Astrocyte of the cerebellum (primary cell): Measurements from ENCODE around the gene TSPAN2.

Experiments used
- DNase-seq: peaks from one replicate; pipeline ENCODE4 v3.0.0-alpha.2; 2011; ENCODE audit warnings: low read depth
- H3K4me3 ChIP-seq: 2 replicates; pipeline ENCODE4 v1.5.1; 2011; ENCODE audit warnings: mild to moderate bottlenecking, low read depth, low read length, moderate library complexity
- in situ Hi-C: cut with HindIII; loops from 2 replicates; pipeline ENCODE4 v1.10.0; 2017; ENCODE audit warnings: low sequenced_read_pairs
- TF ChIP-seq, protein P1 (sequence below): IDR thresholded peaks from 2 replicates; pipeline ENCODE4 v1.5.1; 2012; ENCODE audit warnings: low read length, low read depth, moderate library complexity, mild to moderate bottlenecking; ENCODE audit errors: missing control alignments

The TSPAN2 gene

DNA sequence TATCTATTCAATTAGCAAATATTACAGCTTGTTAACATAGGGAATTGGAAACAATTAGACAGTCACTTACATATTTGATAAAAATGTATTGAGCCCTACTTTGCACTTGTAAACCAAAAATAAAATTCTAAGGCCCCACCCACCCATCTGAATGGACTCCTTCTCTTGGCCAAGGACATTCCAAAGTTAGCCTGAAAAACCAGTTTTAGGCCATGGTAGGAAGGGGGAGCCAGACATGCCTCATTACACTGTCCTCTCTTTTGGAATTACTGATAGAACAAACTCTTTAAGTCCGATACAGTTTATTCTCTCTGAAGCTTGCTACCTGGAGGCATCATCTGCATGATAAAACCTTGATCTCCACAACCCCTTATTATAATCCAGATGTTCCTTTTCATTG, 28.0 kb upstream of the TSPAN2 start:
- in situ Hi-C loops = no loop called here
- no peak for DNase-seq
- TF ChIP-seq, protein P1, sequence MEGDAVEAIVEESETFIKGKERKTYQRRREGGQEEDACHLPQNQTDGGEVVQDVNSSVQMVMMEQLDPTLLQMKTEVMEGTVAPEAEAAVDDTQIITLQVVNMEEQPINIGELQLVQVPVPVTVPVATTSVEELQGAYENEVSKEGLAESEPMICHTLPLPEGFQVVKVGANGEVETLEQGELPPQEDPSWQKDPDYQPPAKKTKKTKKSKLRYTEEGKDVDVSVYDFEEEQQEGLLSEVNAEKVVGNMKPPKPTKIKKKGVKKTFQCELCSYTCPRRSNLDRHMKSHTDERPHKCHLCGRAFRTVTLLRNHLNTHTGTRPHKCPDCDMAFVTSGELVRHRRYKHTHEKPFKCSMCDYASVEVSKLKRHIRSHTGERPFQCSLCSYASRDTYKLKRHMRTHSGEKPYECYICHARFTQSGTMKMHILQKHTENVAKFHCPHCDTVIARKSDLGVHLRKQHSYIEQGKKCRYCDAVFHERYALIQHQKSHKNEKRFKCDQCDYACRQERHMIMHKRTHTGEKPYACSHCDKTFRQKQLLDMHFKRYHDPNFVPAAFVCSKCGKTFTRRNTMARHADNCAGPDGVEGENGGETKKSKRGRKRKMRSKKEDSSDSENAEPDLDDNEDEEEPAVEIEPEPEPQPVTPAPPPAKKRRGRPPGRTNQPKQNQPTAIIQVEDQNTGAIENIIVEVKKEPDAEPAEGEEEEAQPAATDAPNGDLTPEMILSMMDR = no peak
- no peak overlapping the region for H3K4me3 ChIP-seq

DNA sequence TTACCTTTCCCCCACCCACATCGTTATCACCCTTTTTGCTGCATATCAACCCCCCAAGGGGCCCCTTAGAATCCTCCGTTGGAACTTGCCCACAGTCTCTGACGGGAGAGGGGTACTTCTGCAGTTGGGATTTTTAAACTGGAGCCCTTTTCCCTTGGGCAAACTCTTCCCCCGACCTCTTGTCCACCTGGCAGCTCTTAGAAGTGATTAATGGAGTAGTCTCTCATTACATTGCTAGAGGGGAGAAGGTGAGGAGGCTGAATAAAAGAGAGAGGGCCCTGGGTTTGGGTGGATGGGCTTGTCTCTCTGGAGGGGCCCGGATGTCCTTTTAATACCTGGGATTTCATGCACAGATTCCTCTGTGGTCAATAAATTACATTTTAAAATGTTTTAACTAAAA, 27.2 kb upstream of the TSPAN2 start:
- in situ Hi-C loops = no loop called here
- H3K4me3 ChIP-seq = no peak overlapping the region
- TF ChIP-seq, protein P1 = no peak
- DNase-seq = no peak

DNA sequence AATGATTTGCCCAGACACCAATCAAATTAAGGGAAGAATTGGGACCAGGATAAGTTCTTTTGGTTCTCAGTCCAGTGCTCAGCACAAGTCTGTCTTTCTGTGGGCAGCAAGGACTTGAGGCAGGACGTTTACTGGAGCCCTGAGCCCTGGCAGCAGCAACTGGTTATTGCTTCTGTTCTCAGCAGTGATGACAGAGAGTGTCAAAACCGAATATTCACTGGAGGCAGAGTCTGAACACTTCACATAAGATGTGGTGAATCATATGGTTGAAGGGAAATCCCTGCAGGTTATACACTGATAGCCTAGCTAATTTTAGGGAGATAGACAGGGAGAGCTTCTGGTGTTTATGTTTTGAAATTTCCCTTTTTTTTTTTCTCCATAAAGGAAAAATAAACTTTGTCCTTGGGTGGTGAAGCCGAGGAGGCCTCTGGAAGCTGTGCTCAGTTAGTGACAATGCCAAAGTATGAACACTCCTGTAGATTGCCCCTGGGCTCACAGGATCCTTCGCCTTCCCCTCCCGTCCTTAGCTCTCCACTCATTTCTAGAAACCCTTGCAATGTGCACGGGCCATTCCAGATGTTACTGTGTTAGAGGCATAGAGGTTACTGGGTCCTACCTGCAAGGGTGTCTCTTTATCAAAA, 26.3 kb upstream of the TSPAN2 start:
- no peak for DNase-seq
- in situ Hi-C loops = no loop called here
- H3K4me3 ChIP-seq = no peak overlapping the region
- TF ChIP-seq, protein P1 = no peak

GRCh38 chr1:115114308-115114707, 25.0 kb upstream of the TSPAN2 start:
- no peak overlapping the region for H3K4me3 ChIP-seq
- in situ Hi-C loops = loop anchor here (5.0 kb wide), 1 partner anchor 127 kb away; no protein-coding TSS in a partner anchor
- no peak for DNase-seq
- TF ChIP-seq, protein P1 = no peak

DNA sequence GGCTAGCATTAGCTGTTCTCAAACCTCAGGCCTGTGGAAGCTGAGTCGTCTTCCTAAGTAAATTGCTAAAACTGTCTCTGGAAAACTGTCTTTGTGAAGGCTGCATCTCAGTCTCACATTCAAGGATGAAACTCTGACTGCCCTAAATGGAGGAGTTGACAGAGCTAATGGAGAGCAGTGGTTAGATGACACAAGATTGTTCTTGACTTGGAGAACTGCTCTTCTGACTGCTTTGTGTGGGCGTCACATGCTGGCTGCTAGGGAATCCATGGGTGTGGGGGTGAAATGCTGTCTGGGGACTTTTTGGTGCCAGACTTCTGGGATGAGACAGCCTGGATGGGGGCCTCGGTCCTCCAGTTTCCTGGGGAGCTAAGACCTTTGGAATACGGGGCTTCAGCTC, 24.5 kb upstream of the TSPAN2 start:
- DNase-seq = no peak
- no peak overlapping the region for H3K4me3 ChIP-seq
- in situ Hi-C loops = loop anchor here (5.0 kb wide), 1 partner anchor 126 kb away; no protein-coding TSS in a partner anchor
- TF ChIP-seq, protein P1 = no peak

- DNase-seq = no peak
- in situ Hi-C loops = loop anchor here (5.0 kb wide), 1 partner anchor 125 kb away; no protein-coding TSS in a partner anchor
- TF ChIP-seq, protein P1 = peak; percentile 94
- no peak overlapping the region for H3K4me3 ChIP-seq
Observed at GRCh38 chr1:115112496-115113375, 23.4 kb upstream of the TSPAN2 start.
